ENCODE results near the gene AUP1.
"Not testable (repeated sequence)": the region's sequence is repeated elsewhere in the genome, so short reads cannot be mapped to it uniquely, and the experiment has no call there.

Gene AUP1

GRCh38 chr2:74495440-74495839 is 34.1 kb downstream of the AUP1 start:
- DNase-seq, result no peak

- no peak for DNase-seq
Observed at GRCh38 chr2:74493546-74493945, 36.0 kb downstream of the AUP1 start.

- no peak for DNase-seq
Observed at GRCh38 chr2:74491648-74492544, 37.6 kb downstream of the AUP1 start.

- DNase-seq, result no peak
Observed at GRCh38 chr2:74489906-74490305, 39.6 kb downstream of the AUP1 start.

GRCh38 chr2:74488643-74489481 is 40.6 kb downstream of the AUP1 start:
- DNase-seq, result no peak

GRCh38 chr2:74486141-74486540 is 43.4 kb downstream of the AUP1 start:
- DNase-seq, result no peak

GRCh38 chr2:74483675-74484164 is 45.8 kb downstream of the AUP1 start:
- DNase-seq, result not testable (repeated sequence)

GRCh38 chr2:74482801-74483674 is 46.5 kb downstream of the AUP1 start, which contains the start of the genes CCDC142 and TTC31:
TSS of gene CCDC142 (minus strand) at chr2:74482998. CDS start at chr2:74482837, 161 bp downstream.
TSS of gene TTC31 (plus strand) at chr2:74483081. CDS start at chr2:74483096, 15 bp downstream.
- peak; percentile 93 for DNase-seq

GRCh38 chr2:74481961-74482800 is 47.3 kb downstream of the AUP1 start:
- DNase-seq, result peak; percentile 35

GRCh38 chr2:74481431-74481830 is 48.1 kb downstream of the AUP1 start:
- no peak for DNase-seq
